AG08396 (cell line): Measurements from ENCODE around the gene CEP43.

Experiments
- DNase-seq: peaks from one replicate; pipeline ENCODE4 v3.0.0; 2012; ENCODE audit warnings: low spot score, mixed read lengths

Gene CEP43

DNA sequence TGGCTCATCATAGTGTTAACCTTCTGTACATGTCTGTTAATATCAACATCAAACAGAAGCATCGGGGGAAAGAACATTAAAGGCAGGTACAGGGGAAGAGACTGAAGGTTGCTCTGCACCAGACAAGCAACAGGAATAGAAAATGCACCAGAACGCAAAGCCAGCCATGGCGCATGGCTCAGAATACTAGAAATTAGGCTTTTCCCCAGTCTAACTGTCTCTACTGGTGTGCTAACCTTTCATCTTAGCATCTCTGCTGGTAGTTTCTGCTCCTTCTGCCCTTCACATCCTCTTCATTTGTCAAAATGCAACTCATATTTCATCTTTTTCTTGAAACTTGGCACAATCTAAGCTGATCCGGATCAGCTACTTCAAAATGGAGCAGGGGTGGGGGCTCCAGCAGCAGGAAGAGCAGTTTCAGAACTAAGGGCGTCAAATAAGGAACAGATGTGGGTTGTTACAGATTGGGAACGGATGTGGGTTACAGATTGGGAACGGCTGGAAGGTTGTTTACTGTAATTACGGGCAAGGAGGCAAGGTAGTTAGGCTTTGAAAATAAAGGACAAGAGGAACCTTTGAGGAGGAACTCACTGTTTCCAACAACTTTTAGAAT is 29.7 kb upstream of the CEP43 start:
- no peak for DNase-seq

DNA sequence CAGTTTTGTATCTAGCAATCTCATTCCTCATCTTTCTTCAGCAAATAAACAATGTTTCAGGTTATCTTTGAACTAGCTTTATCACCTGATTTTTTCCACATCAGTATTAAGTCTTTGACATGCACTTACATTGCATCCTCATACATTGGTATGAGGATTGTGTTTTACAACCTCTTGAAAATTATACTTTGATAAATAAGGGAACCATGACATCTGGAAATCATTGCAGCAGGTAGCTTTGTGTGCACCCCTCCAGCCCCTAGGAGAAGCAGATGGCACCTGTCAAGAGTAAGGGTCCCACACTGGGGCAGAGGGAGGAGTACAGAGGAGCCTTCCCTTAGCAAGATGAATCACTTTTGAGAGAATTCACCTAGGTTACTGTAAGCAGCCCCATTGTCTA is 29.1 kb upstream of the CEP43 start:
- no peak for DNase-seq

DNA sequence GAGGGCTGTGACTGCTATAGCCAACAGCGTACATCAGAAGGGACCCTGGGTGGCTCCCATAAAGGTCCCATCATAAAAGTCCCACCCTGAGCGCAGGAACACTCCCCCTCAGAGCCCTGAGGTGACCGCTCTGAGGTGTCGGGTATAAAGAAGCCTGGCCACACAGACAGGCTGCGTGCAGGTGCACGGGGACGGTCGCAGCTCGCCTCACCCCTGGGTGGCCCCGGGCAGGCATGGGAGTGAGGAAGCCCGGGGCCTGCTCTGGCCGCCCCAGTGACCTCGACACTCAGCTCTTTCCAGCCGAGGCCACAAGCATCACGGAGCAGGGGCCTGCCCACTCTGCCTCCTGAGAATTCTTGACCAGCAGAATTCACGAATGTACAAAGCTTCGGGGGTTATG is 28.4 kb upstream of the CEP43 start:
- no peak for DNase-seq

DNA sequence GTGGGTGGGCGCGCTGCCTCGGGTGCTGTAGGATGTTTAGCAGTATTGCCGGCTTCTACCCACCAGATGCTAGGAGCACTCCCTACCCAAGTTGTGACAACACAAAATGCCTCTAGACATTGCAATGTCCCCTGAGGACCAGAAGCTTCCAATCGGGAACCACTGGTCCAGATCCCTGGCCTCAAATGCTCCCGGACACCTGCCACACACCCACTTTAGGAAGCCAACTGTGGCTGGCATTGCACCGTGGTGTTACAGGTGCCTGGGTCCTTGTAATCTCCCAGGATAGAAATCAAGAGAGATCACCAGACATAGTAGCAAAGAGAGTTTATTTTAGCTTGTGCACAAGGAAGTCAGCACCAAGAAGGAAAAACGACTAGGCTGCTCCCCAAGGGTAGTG is 27.9 kb upstream of the CEP43 start:
- DNase-seq = no peak

DNA sequence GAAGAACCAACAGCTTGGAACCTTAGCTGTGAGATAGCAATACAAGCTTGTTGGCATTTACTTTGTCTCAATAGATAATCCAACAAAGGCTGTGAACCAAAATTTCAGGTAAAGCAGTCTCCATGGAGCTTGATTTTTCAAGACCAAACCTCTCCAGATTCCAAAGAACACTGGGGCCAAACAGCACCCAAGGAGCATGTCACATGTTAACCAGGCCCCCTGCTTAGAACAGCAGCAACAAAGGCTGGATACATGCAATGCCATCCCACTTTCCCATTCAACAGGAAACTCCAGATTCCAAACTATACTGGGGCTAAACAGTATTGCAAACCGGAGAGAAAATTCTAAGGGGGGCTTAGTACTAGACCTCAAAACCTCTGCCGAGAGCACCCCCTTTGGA is 27.1 kb upstream of the CEP43 start:
- no peak for DNase-seq

DNA sequence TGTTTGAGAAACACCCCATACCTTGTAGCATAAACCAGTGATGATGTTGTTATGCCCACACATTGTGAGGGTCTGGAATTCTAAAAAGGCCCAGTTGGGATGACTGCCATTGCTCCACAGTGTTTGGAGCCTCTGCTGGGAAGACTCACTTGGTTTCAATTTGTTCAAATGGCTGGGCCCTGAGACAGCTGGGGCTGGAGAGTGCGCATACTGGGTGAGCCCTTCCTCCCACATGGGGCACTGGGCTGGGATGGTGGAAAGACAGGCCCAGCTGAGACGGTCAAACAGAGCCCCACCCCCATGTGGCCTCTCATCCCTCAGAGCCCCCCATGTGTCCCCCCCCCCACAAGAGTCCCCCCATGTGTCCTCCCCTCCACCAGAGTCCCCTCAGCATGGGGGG is 22.6 kb upstream of the CEP43 start:
- DNase-seq = no peak

DNA sequence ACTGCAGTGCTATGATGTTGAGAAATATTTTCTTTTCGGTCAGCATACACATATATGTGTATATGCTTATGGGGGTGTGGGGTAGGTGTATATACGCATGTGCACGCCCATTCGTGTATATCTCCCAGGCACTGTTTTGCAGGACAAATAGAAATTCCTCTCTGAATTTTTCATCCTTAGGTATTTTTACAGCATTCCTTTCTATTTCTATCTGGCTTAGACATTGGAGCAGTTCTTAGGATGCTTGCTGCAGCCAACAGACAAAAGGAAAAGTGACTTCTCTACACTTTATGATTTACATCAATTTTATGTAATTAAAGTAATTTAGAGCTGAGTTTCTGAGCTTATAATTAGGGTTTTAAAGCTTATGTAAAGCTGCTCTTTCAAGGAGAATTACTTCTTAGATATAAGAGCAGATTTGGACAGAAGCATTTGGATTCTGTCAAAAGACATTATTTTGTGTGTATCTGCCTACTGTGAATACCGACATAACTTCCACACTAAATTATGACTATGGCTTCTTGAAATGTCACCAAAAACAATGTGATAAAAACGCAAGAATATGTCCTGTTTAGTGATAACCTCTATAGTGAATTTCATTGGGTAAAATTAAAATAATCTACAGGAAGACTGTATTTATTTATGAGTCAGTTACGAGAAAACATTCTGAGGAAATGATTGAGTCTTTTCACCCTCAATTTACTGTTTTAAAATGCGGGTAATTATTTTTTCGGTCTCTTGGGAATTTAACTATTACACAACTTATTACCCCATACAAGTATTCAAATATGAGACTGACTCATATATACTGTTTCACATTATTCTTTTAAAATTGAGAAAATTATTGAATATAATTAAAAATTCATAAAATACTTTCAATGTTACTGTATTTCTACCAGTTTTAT is 21.3 kb upstream of the CEP43 start:
- DNase-seq = no peak

DNA sequence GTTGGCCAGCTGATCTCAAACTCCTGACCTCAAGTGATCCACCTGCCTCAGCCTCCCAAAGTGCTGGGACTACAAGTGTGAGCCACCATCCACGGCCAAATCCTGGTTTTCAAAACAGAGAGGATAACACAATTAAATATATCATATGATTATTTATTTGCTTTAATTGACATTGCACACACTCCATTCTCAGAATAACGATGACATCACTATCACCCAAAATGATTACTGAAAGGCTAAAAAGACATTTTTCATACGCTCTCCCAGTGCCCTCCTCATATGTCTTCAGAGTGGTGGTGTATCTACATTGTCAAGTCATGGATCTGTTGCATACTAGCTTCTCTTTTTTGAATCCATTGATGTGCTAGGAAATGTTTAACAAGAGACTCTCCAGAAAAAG is 18.5 kb upstream of the CEP43 start:
- DNase-seq = no peak

DNA sequence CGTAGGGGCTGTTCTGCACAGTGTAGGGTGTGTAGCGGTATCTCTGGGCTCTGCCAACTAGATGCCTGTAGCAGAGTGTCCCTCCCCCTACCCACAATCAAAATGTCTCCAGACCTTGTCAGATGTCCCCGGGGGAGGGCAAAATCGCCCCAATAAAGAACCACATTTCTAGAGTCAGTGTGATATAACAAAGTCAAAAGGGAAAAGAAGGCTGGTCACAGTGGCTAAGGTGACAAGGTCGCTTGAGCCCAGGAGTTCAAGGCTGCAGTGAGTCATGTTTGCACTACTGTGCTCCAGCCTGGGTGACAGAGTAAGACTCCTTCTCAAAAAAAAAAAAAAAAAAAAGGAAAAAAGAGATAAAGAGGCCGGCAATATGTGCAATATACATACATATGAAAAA is 11.7 kb upstream of the CEP43 start:
- DNase-seq = no peak

DNA sequence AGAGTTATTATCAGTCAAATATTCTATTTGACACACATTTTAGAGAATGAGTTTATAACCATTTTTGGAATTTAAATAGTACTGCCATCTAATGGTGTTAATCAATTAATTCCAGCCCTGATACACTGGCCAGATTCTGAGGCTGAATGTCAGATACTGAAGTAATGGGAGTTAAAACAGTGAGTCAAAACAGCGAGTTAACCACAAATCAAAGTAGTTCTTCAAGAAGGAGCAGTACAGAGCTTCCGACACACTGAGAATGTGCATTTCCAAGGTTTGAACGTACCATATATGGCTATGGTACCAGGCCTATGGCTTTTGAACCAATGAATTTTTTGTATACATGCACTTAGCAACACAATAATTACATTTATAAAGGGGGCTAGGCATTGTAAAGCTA is 11.3 kb upstream of the CEP43 start:
- DNase-seq = no peak

DNA sequence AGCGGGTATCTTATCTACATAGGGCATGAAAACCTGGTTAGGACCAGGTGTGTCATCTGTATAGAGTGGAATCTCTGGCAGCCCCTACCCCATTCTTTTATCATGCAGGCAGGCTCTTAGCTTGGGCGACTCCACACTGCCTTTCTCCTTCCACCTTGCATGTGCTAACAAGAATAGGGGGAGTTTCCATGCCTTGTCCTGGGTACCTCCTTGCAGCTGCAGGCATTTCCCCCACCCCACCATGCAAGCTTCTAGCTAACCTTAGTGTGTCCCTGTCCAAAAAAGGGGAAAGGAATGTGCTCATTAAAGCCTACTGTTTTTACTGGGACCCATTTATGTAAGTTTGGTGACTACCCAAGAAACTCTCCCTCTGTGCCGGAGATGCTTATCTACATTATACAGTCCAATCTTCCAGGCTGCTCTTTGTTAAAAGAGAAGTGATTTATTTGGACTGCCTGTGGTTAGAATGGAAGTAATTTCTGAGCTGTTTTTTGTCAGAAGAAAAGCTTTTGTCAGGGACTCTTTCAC is 10.5 kb upstream of the CEP43 start:
- no peak for DNase-seq

DNA sequence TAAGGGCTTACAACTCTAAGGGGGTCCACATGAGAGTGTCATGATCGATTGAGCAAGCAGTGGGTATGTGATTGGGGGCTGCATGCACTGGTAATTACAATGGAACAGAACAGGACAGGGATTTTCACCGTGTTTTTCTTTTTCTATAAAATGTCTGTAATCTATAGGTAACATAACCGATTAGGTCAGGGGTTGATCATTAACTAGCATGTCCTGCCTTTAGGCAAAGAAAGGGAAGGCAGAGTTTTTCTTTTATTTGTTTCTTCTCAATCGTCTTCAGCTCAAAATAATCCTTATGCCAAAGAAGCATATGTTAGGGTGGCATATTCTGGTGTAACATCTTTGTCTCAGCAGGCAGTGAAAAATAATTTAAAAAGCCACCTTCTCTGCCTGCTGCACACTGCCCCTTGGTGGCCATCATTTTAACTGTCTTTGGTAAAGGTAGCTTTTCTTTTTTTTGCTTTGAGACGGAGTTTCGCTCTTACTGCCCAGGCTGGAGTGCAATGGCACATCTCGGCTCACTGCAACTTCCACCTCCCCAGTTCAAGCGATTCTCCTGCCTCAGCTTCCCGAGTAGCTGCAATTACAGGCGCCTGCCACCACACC is 9.7 kb upstream of the CEP43 start:
- DNase-seq = peak; percentile 42

DNA sequence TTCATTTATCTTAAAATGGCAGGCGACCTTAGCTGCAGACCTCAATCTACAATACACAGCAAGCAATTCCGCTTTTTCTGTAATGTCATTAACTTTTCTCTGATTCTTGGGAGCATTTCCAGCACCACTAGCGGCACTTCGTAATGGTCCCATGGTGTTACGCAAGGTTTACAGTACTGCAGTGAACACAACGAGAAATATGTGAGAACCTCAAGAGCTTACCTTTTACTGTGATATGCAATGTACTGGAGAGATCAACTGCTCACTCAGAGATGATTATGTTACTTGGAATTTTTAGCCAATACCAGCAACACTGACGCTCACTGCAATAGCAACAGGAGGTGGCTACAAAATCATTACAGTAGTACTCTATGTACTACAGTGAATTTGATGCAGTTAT is 2.8 kb upstream of the CEP43 start:
- no peak for DNase-seq

DNA sequence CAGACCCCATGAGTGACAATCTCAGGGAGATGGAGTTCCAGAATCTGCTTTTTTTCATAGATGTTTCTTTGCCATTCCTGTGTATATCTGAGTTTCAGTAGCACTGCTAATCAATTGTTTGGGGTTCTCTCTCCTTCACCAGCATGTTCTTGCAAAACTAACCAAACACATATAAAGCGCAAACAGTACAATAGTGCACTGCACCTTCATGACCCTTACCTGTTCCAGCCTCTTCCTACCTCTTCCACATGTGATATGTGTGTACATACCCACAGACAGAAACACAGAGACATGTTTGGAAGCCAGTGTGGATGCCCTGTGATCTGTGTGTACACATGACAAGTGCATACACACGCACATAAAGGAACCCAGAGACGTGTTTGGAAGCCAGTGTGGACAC is 1.8 kb upstream of the CEP43 start:
- no peak for DNase-seq

DNA sequence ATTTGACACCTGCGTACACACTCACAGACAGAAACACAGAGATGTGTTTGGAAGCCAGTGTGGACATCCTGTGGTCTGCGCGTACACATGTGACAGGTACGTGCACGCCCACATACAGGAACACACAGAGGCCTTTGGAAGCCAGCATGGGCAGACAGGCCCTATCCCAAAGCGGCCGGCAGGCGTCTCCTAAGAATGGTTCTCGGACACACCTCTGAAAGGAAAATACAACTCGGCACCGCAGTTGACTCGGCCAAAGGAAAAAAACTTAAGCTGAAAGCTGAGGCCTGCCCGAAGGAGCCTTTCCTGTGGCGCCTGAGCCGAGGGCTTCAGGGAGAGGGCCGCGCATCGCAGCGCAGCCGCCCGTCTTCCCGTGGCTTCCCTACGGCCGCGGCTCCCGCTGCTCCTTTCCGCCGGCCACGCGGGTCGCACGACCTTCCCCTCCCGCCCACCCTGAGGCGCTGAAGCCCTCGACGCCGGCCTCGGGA is 1.4 kb upstream of the CEP43 start:
- DNase-seq = peak; percentile 71

DNA sequence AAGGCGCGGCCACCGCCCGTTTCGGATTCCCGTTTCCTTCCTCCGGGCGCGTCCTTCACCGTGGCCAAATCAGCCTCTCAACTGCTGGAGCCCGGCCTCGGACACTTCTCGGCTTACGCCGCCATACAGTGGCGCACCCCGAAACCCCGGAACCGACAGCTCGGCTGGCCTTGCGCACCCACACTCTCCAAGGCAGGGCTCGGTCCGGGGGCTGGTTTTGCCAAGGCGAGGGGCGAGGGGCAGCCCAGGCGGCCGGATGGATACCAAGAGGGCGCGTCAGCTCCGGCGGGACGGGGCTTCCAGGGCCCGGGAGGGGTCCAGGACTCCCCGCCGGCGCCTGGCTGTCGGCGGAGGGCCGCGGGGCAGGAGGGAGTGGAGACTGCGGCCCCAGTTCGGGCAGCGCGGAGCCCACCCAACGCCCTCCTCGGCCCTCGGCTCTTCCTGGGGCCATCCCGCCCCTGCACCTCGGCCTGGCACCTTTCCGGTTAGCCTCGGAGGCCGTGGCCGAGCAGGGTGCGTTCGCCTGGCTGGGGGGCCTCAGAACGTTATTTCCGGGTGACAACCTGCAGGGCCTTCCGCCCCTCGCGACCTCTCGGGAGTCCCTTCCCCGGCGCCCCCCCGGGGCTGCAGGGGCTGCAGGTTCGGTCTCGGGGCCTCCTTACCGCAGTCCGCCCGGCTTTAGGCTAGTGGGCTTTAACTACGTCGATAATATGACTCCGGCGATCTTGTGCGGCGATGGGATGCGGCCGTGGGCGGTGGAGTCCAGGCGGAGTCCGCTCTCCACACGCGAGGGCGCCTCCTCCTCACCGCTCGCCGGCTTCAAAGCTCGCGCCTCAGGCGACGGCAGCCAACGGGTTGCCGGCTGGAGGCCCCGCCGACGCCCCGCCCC is 697 bp upstream of the CEP43 start:
- DNase-seq = peak; percentile 26

DNA sequence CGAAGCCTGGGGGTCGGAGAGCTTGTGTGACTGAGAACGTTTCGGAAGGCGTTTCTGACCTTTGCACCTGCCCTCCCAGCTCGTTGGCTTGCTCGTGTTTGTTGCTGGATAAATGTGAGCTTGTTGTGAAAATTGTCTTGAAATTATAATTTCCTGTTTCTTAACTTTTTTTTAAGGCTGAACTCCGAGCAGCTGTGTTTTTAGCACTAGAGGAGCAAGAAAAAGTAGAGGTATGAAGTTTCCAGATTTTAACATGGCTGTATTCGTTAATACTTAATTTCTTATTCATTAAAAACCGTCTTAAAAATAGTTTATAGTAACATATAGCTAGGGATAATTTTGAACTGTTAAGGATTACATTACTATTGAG is 672 bp downstream of the CEP43 start:
- DNase-seq = no peak

DNA sequence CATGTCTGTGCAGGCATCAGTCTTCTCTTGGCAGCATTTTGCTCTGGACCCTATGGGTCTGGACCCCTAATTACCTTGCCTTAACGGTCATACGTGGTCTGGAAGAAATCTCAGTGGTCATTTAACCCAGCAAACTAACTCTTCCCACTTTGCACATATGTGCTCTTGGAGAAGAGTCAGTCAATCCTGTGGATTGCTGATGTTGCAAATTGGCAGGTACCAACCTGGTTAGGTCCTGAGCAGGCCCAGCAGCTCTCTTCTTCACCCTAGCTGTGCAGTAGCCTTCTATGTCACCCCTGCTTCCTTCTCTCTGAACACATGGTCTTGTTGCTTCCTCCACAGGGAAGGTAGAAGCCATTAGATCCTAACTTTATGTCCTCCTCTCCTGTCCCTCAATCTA is 1.6 kb downstream of the CEP43 start:
- DNase-seq = no peak

DNA sequence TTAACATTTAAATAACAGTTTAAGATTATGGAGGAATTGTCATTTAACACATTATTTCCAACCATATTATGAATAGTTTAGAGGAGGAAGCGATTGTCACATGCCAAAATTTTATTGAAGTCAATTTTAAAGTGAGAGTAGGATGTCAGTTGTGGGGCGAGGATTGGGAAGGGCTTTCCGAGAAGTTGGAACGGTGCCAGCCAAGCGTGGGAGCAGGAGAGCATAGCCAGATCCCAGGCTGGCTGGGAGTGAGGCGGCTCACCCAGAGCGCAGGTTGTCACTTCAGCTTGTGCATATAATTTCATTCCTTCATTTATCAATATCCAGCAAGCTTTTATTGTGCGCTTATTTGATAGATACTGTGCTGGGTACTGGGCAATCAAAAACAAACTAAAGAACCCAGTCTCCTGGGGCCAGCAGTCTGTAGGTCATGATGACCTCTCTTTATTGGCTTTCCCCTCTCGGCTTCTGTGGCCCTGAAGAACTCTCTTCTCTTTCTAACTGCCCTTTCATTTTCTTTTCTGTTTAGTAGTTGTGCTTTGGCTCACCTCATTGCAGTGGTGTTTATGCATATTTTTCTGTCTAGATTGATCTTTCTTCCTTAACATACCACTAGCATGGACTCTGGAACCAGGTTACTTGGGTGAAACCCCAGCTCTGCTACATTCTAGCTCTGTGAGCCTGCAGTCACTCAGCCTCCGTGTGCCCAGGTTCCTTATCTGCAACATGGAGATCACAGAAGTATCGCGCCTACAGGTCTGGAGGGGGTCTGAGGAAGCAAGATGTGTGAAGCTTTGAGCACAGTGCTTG is 6.4 kb downstream of the CEP43 start:
- no peak for DNase-seq

DNA sequence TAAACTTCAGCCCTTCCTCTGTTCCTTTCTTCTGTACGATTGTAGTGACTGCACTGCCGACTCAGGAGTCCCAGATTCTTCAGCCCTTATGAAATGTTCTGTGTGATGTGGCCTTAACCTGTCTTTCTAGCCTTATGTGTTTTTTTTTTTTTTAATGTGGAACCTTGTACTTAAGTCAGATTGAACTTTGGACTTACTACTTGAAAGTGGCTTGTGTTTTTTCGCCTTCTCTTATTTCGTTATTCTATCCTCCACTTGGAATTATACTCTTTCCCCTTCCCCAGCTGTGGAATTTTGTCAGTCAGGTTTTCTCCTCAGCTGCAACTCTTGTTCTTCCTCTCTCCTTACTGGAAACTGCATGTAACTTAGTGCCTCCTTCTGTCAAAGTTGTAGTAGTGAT is 8.8 kb downstream of the CEP43 start:
- no peak for DNase-seq

DNA sequence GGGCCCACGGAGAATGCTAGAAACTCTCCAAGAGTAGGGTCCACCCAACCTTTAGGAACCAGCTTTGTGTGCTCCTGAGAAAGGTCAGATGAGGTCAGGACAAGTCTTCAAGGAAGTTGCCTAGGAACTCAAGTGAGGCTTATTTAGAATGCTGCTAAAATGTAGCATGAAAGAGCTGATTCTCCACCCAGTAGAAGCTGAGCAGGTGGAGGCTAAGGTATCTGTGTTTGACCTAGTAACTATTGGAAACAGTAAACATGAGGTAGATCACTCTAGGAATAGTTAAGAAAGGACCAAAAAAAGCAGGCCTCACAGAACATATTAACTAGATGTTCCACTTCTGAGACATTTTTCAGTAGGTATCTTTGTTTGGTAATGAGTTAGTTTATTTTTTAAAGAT is 13.9 kb downstream of the CEP43 start:
- DNase-seq = no peak
